GM21423 (cell line): Measurements from ENCODE around the gene ARL6IP4.
A peak's percentile ranks its signal among the peaks of the same experiment; 100 is the strongest.

Experiments
- ATAC-seq: cut with Tn5 transposase; IDR thresholded peaks from one replicate; pipeline ENCODE4 v1.9.1; 2021; ENCODE audit warnings: mild to moderate bottlenecking, moderate library complexity; ENCODE audit not compliant: unreplicated experiment

The ARL6IP4 gene

DNA sequence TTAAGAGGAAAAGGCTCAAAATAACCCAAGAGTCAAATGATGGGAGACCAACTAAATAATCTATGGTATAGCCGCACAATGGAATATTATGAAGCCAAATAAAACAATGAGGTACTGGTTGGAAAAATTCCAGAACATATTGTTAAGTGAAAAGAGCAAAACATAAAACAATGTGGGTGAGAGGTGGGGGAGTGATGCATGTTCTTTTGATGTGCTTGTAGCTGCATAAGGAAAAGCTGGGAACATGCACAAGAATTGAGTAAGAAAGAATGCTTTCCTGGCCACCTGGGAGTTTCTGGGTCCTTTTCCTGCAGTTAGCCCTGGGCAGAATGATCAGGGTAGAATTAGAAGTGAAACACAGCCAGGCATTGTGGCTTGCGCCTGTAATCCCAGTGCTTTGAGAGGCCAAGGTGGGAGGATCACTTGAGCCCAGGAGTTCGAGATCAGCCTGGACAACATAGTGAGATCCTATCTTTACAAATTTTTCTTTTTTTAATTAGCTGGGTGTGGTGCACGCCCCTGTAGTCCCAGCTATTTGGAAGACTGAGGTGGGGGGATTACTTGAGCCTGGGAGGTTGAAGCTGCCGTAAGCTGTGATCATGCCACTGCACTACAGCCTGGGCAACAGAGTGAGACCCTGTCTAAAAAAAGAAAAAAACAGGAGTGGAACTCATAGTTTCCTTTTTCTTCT is 22.1 kb upstream of the ARL6IP4 start:
- ATAC-seq = no peak

DNA sequence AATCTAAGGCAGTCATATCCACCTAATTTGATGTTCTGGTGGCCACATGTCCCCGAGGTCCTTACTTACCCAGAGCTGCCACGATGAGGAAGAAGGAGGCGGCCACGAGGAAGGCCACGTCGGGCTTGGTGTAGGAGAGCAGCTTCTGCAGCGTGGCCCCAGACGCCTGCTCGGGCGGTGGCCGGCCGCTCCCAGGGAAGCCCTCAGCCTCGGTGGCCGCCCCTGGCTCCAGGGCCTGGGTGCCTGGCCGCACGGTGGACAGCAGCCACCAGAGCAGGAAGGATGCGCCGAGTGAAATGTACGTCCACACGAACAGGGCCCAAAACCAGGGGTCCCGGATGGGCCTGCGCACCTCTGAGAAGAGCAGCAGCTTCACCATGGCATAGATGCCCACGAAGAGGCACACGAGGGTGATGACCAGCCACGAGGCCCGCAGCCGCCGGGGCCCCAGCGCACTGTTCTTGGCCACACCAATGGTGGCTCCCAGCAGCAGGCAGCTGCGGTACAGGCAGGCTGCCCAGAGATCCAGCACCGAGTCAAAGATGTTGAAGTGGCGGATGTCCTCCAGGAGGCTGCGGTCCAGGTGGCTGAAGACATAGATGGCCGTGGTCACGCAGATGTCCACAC is 20.8 kb upstream of the ARL6IP4 start:
- no peak for ATAC-seq

DNA sequence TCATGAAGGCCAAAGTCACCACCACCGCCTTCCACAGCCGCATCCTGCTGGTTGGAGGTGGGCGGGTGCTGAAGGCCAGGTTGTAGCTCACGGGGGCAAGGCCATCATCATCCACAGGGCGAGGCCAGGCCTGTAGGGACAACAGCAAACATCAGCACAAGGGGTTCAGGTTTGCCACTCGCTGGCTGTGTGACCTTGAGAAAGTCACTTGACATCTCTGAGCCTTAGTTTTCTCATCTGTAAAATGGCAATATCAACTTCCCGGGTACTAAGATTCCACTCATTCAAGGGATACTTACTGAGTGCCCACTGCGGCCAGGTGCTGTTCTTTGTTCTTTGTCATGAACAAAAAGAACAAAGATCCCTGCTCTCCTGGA is 20.3 kb upstream of the ARL6IP4 start:
- no peak for ATAC-seq

GRCh38 chr12:122961531-122962329 is 18.8 kb upstream of the ARL6IP4 start:
- no peak for ATAC-seq

GRCh38 chr12:122963941-122964265 is 16.6 kb upstream of the ARL6IP4 start:
- ATAC-seq = no peak

DNA sequence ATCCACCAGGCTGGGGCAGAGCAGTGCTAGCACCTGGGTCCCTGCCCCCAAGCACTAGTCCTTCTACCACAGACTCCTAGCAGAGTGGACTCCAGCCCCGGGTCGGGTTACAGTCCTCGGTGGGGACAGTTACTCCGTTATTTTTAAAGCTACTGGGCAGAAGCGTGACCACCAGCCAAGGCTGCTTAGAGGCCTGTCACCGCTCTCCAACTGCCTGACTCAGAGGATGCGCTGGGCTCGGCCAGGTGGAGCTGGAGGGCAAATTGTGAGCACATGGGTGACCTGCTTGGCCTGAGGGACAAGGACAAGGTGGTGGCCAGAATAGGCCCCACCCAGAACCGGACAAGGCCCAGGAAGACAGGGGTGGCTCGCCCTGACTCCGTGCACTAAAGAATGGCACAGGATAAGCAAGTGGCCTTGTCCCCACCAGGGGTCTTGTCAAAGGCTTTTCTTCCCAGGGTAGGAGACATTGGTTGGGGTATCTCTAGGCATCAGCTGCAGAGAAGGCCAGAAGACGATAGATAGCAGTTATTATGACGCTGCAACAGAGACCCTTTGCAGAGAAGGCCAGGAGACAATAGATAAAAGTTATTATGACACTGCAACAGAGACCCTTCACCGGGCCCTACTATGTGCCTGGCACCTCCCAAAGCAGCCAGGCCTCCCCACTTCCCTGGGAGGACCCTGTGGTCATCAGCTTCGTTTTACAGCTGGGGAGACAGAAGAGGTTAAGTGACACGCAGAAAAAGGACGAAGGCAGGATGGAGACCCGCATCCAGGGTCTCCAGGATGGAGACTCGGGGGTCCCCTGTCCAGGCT is 15.8 kb upstream of the ARL6IP4 start:
- no peak for ATAC-seq

- no peak for ATAC-seq
These were observed 15.1 kb upstream of the ARL6IP4 start for GRCh38 chr12:122965321-122965751.

DNA sequence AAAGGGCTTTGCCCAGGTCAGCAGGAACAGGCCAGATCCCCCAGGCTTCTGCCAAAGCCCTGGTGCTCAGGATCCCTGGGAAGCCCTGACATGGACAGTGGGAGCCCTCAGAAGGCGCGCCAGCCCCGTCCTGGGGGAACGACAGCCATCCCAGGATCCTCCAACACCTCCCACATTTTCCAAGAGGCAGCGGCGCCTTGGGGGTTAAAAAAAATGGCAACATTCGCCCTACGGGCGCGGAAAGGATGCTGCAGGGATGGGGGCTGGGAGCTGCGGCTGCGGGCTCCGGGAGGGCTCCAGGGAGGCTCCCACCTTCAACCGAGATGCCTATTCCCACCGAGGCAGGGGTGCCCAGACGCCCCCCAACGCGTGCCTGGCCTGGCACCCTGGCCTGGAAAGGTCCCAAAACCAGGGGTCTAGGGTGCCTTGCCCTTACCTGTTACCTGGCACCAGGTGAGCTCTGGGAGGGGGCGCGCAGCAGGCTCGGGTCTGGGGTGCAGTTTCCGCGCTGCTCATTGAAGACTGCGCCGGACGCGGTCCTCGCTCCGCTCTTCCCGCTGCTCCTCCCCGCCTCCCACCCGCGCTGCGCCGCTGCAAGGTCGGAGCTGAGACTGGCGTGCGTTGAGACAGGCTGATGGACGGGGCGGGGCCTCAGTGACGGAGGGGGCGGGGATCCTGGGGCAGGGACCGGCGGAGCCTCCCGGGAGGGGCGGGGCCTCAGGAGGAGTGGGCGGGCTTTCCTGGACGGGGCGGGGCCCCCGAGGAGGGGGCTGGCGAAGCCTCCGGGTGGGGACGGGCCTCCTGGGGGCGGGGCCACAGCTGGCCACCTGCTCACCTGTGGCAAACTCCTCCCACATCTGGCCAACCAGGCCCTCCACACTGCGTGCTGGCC is 14.4 kb upstream of the ARL6IP4 start, which contains the start of gene ABCB9:
TSS of gene ABCB9 (minus strand) at position 613 of the 892 bp plus-strand sequence. CDS start 6,228 bp downstream, outside the sequence.
- ATAC-seq = peak; percentile 61

- no peak for ATAC-seq
These were observed 13.5 kb upstream of the ARL6IP4 start for GRCh38 chr12:122966743-122967550.

DNA sequence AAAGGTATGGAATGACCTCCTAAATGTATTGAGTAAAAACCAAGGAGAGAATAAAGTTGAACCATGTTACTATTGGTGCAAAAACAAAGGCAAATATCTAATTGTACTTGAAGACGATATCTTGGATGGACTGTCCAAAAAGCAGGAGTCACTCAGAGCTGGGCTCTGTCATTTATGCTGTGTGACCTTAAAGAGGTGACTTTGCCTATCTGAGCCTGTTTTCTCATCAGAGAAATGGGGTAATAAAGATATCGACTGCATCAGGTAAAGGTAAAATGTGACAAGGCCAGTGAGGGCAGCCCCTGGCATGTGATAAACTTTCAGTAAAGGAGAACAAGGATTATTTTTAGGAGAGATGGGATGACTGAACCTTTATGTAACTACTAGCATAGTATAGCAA is 12.4 kb upstream of the ARL6IP4 start:
- ATAC-seq = no peak

GRCh38 chr12:122969676-122970075 is 10.8 kb upstream of the ARL6IP4 start:
- ATAC-seq = no peak

- peak; percentile 78 for ATAC-seq
These were observed 6.1 kb upstream of the ARL6IP4 start for GRCh38 chr12:122974274-122974891.

DNA sequence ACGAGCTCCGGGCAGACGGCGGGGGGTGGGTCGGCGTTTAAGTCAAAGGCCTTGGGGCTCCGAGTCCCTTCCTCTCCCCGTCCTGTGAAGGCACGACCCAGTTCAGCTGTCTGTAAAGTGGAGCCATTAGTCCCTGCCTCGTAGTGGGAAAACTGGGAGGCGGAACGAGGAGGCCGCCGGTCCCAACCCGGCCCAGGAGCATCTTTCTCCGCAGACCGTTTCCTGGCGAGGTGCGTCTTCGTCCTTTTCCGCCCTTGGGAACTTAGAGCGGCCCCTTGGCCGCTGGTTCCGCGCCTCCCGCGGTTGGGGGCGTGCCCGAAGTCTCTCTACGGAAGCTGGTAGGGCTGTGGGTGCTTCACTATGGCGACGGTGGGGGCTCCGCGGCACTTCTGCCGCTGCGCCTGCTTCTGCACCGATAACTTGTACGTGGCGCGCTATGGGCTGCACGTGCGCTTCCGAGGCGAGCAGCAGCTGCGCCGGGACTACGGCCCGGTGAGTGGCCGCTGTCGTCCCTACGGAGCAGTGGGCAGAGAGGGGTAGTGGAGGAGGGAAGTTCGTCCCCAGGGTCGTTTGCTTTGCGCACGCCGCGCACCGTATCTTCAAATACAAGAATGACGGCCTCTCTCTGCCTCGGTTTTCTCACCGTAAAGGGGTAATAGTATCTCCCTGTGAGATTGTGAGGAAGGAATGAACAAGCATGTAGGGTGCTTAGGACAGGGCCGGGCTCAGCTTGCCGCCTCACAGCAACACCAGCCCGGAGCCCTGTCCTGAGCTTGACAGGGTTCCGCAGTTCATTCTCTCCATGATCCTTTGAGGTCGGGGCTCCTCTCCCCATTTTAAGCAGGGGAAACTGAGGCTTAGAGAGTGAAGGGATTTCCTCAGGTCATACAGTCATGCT is 5.3 kb upstream of the ARL6IP4 start, which contains the start of gene OGFOD2:
TSS of gene OGFOD2 (plus strand) at position 353 of the 898 bp plus-strand sequence. CDS start at position 361, 8 bp downstream.
- ATAC-seq = peak; percentile 74

DNA sequence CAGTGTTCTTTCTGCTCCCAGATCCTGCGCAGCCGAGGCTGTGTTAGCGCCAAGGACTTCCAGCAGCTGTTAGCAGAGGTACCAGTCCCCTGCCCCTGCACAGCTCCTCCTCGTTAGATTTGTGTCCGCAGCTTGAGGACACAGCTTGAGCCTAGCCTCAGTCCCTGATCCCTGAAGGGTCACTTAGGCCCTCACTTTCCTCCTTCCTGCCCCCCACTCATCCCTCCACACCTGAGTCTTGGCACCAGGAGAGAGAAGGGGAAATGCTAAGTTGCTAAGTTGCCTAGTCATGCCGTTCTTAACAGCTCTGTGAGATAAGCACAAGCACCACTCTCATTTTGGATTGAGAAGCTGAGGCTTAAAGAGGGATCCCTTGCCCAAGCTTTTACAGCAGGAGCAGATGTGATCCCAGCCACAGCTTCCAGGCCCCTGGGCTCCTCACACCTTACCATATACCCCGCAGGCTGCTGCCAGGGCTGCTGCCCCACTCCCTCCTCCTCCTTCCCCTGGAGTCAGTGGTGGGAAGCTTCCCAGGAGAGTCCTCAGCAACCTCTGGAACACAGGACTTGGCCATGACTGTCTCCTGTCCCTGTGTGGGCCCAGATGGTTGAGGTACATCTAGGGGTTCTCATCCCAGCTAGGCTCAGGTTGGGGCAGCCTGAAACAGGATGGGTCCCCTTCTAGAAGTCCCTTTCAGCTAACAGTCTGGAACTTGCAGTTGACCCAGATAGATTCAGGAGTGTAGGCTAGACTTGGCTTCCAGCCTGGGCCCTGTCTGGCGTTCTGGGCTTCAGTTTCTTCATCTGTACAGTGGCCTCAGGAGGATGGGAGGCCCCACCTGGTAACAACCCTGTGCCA is 4.5 kb upstream of the ARL6IP4 start:
- ATAC-seq = no peak

GRCh38 chr12:122976648-122976975 is 3.9 kb upstream of the ARL6IP4 start:
- no peak for ATAC-seq

DNA sequence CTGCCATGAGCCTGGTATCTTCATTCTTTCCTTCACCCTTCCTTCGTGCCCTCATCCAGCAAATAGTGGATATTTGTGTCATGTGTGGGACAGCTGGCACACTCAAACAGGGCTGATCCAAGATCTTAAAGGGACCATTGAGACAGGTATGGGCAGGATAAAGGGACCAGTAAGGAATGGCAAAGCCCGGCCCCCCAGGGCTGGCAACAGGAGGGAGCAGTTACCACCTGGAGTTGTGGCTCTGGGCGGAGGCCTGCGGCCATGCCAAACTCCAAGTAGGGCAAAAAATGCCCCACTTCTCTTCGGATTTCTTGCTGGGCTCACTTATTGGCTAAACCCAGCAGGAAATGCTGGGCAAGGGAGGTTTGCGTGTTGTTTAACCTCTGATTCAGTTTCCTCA is 3.3 kb upstream of the ARL6IP4 start:
- no peak for ATAC-seq
